Ascending aorta (tissue), 2 donors: ENCODE measurements around the gene RTEL1. TPM values are rescaled to one million over a fixed set of nuclear protein-coding genes. Genes with fewer than 3 reads are reported as not detected.

Experiments used
- DNase-seq, 2 donors: peaks; one replicate each; pipeline ENCODE4 v3.0.0-alpha.2; 2019; ENCODE audit warnings: low spot score in 2 of 2
- H3K27ac ChIP-seq, 2 donors: fragments of 200-600 bp; sonication (generic); one replicate each; pipeline ENCODE4 v1.5.1; 2016 to 2017; ENCODE audit warnings: mild to moderate bottlenecking in 1 of 2
- H3K27me3 ChIP-seq: fragments of 200-600 bp; sonication (generic); one replicate; pipeline ENCODE4 v1.5.1; 2017
- H3K36me3 ChIP-seq, 2 donors: fragments of 200-600 bp; sonication (generic); one replicate each; pipeline ENCODE4 v1.5.1; 2016
- H3K4me1 ChIP-seq, 2 donors: fragments of 200-600 bp; sonication (generic); one replicate each; pipeline ENCODE4 v1.5.1; 2016 to 2017; ENCODE audit warnings: mild to moderate bottlenecking in 1 of 2
- H3K4me3 ChIP-seq, 2 donors: fragments of 200-600 bp; sonication (generic); one replicate each; pipeline ENCODE4 v1.5.1; 2016 to 2017; ENCODE audit warnings: mild to moderate bottlenecking in 1 of 2
- H3K9me3 ChIP-seq, 2 donors: fragments of 200-600 bp; sonication (generic); one replicate each; pipeline ENCODE4 v1.5.1; 2016
- CTCF ChIP-seq, 3 experiments: fragments of 200-600 bp in 2 of 3; fragments of 450-650 bp in 1 of 3; sonication (generic) in 2 of 3; IDR thresholded peaks; one replicate each; pipeline ENCODE4 v1.5.1; 2016 to 2019; ENCODE audit warnings: antibody characterized with exemption in 3 of 3, mild to moderate bottlenecking in 1 of 3, moderate library complexity in 1 of 3
- intact Hi-C: fragments of 100-400 bp; cut with DNase I; formaldehyde crosslinking; loops from one replicate; pipeline ENCODE4 v1.15.1; 2023
- total RNA-seq: library from RNA; depleted of rRNA; stranded (reverse); fragments of >200 nt; gene quantifications from one replicate; pipeline ENCODE4 v1.1.0, GENCODE V29; 2016

RTEL1 gene
- total RNA-seq, 1 donor from 2014 or later, result 80.6 TPM

GRCh38 chr20:63662813-63663189, 4.7 kb downstream of the RTEL1 start:
- DNase-seq, result no peak
- H3K9me3 ChIP-seq, result no peaks in the 10 kb centered on the region
- H3K36me3 ChIP-seq, result peaks cover 31 to 51% of the 10 kb centered on the region in 2 donors
- peaks cover 4 to 8% of the 10 kb centered on the region in 2 donors for H3K4me1 ChIP-seq
- H3K27me3 ChIP-seq, result no peaks in the 10 kb centered on the region
- no peak overlapping the region for H3K4me3 ChIP-seq
- intact Hi-C loops, result loop anchor here (5.0 kb wide), 1 partner anchor 34 kb away; the partner anchor contains the start of gene TNFRSF6B
- TF ChIP-seq CTCF (IDR thresholded peaks at IDR 0.05), result no peak
- H3K27ac ChIP-seq, result no peak overlapping the region

GRCh38 chr20:63663332-63664066, 5.4 kb downstream of the RTEL1 start:
- no peak for TF ChIP-seq CTCF (IDR thresholded peaks at IDR 0.05)
- H3K36me3 ChIP-seq, result peaks cover 38 to 58% of the 10 kb centered on the region in 2 donors
- DNase-seq, result no peak
- no peak overlapping the region for H3K27ac ChIP-seq
- no peaks in the 10 kb centered on the region for H3K9me3 ChIP-seq
- no peak overlapping the region for H3K4me3 ChIP-seq
- peaks cover 4 to 6% of the 10 kb centered on the region in 2 donors for H3K4me1 ChIP-seq
- intact Hi-C loops, result loop anchor here (5.0 kb wide), 1 partner anchor 34 kb away; the partner anchor contains the start of gene TNFRSF6B
- H3K27me3 ChIP-seq, result no peaks in the 10 kb centered on the region

- Histone ChIP-seq H3K27me3 (no peaks in the 10 kb centered on the region), H3K4me1 (peaks cover 3% of the 10 kb centered on the region in 2 donors), H3K36me3 (peaks cover 46 to 66% of the 10 kb centered on the region in 2 donors), H3K9me3 (no peaks in the 10 kb centered on the region), H3K4me3 (no peak overlapping the region), H3K27ac (no peak overlapping the region)
- DNase-seq, result no peak
- TF ChIP-seq CTCF (IDR thresholded peaks at IDR 0.05), result no peak
- intact Hi-C loops, result loop anchor here (5.0 kb wide), 1 partner anchor 33 kb away; the partner anchor contains the start of gene TNFRSF6B
Observed at GRCh38 chr20:63664143-63664851, 6.2 kb downstream of the RTEL1 start.

GRCh38 chr20:63664861-63665594, 6.9 kb downstream of the RTEL1 start:
- Histone ChIP-seq H3K4me3 (no peak overlapping the region), H3K27me3 (no peaks in the 10 kb centered on the region)
- no peak for DNase-seq

More at GRCh38 chr20:63664861-63665594, 6.9 kb downstream of the RTEL1 start:
- intact Hi-C loops, result loop anchor here (5.0 kb wide), 1 partner anchor 32 kb away; the partner anchor contains the start of gene TNFRSF6B
- no peaks in the 10 kb centered on the region for H3K4me1 ChIP-seq
- no peaks in the 10 kb centered on the region for H3K9me3 ChIP-seq
- TF ChIP-seq CTCF (IDR thresholded peaks at IDR 0.05), result no peak
- H3K36me3 ChIP-seq, result peaks cover 47 to 66% of the 10 kb centered on the region in 2 donors
- H3K27ac ChIP-seq, result no peak overlapping the region
